SK-N-SH (cell line): ENCODE results near the gene SLC1A3.

Experiments used
- EZH2phosphoT487 ChIP-seq: fragments of 200-600 bp; sonication (generic); IDR thresholded peaks from 2 replicates; pipeline ENCODE4 v1.6.1; 2017; ENCODE audit warnings: low read depth, mixed run types, mild to moderate bottlenecking, antibody characterized with exemption, moderate library complexity, borderline replicate concordance
- GABPA ChIP-seq: IDR thresholded peaks from 2 replicates; pipeline ENCODE4 v1.4.0; 2012; ENCODE audit warnings: low read depth, mild to moderate bottlenecking
- GATA2 ChIP-seq: sonication (generic); formaldehyde crosslinking; IDR thresholded peaks from 2 replicates; pipeline ENCODE4 v1.5.0; 2020; ENCODE audit warnings: mild to moderate bottlenecking, missing genetic modification reagents
- NRF1 ChIP-seq: IDR thresholded peaks from 2 replicates; pipeline ENCODE4 v1.6.1; 2012; ENCODE audit warnings: low read depth, mild to moderate bottlenecking, low read length
- POLR2AphosphoS5 ChIP-seq: IDR thresholded peaks from 2 replicates; pipeline ENCODE4 v1.6.1; 2012; ENCODE audit warnings: low read depth, low read length
- SIN3A ChIP-seq: IDR thresholded peaks from 2 replicates; pipeline ENCODE4 v1.6.1; 2012; ENCODE audit warnings: low read depth, mild to moderate bottlenecking, low read length, moderate library complexity, borderline replicate concordance
- SMC3 ChIP-seq: IDR thresholded peaks from 2 replicates; pipeline ENCODE4 v1.6.1; 2012; ENCODE audit warnings: low read depth, low read length, improper control_type of control experiment
- TEAD4 ChIP-seq: IDR thresholded peaks from 2 replicates; pipeline ENCODE4 v1.4.0; 2012; ENCODE audit warnings: mild to moderate bottlenecking, borderline replicate concordance; ENCODE audit not compliant: insufficient read depth
- TF ChIP-seq, protein P1 (sequence below): fragments of 200-600 bp; sonication (generic); IDR thresholded peaks from 2 replicates; pipeline ENCODE4 v1.6.1; 2017; ENCODE audit warnings: antibody characterized with exemption, mild to moderate bottlenecking, moderate library complexity
- TF ChIP-seq, protein P2 (sequence below): IDR thresholded peaks from 2 replicates; pipeline ENCODE4 v1.4.0; 2012; ENCODE audit warnings: low read depth, borderline replicate concordance

- TF ChIP-seq POLR2AphosphoS5 (no peak), EZH2phosphoT487 (no peak), SIN3A (no peak), TEAD4 (no peak), GATA2 (no peak), GABPA (no peak), NRF1 (no peak), SMC3 (no peak)
- TF ChIP-seq, protein P1, sequence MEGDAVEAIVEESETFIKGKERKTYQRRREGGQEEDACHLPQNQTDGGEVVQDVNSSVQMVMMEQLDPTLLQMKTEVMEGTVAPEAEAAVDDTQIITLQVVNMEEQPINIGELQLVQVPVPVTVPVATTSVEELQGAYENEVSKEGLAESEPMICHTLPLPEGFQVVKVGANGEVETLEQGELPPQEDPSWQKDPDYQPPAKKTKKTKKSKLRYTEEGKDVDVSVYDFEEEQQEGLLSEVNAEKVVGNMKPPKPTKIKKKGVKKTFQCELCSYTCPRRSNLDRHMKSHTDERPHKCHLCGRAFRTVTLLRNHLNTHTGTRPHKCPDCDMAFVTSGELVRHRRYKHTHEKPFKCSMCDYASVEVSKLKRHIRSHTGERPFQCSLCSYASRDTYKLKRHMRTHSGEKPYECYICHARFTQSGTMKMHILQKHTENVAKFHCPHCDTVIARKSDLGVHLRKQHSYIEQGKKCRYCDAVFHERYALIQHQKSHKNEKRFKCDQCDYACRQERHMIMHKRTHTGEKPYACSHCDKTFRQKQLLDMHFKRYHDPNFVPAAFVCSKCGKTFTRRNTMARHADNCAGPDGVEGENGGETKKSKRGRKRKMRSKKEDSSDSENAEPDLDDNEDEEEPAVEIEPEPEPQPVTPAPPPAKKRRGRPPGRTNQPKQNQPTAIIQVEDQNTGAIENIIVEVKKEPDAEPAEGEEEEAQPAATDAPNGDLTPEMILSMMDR = no peak
- TF ChIP-seq, protein P2, sequence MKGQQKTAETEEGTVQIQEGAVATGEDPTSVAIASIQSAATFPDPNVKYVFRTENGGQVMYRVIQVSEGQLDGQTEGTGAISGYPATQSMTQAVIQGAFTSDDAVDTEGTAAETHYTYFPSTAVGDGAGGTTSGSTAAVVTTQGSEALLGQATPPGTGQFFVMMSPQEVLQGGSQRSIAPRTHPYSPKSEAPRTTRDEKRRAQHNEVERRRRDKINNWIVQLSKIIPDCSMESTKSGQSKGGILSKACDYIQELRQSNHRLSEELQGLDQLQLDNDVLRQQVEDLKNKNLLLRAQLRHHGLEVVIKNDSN = no peak
These were observed 120.4 kb downstream of the SLC1A3 start for GRCh38 chr5:36726767-36727166.
